A549 treated with GW870086 at 1 μM for 4 hours (cell line): Measurements from ENCODE around the gene CCL8. TPM values are rescaled to one million over a fixed set of nuclear protein-coding genes. Genes with fewer than 3 reads are reported as not detected.

ENCODE experiments used
- total RNA-seq: library from RNA; stranded (reverse); fragments of 200-300 nt; extraction: Qiagen RNA extraction; gene quantifications from 5 replicates; pipeline ENCODE4 v1.2.3, GENCODE V29; 2022; ENCODE audit warnings: low read depth

The CCL8 gene
- total RNA-seq, result 0.12 TPM in 1 of 5 replicates, not detected in the others

GRCh38 chr17:34319039-34319483 lies at the start of gene CCL8:
TSS of gene CCL8 (plus strand) at chr17:34319435. CDS start at chr17:34319502, 67 bp downstream.

GRCh38 chr17:34269969-34270368 lies 49.3 kb upstream of the CCL8 start, which contains the start of gene CCL7:
TSS of gene CCL7 (plus strand) at chr17:34270221. CDS start at chr17:34270291, 70 bp downstream.

DNA sequence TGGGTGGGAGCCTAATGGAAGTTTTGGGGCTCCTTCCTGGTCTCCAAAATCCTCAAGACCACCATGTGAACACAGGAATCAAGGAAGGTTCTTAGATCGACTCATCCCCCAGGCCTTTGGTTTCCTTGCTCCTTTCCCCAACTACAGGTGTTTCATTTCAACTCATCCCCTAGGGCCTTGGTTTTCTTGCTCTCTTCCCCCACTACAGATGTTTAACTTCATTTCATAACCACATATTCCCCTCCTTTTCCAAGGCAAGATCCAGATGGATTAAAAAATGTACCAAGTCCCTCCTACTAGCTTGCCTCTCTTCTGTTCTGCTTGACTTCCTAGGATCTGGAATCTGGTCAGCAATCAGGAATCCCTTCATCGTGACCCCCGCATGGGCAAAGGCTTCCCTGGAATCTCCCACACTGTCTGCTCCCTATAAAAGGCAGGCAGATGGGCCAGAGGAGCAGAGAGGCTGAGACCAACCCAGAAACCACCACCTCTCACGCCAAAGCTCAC lies 33.9 kb upstream of the CCL8 start, which contains the start of gene CCL11:
TSS of gene CCL11 (plus strand) at position 457 of the 507 bp plus-strand sequence. CDS start 67 bp downstream, outside the sequence.

GRCh38 chr17:34356194-34356593 lies 37.0 kb downstream of the CCL8 start, which contains the start of gene CCL13:
TSS of gene CCL13 (plus strand) at chr17:34356480. CDS start at chr17:34356527, 47 bp downstream.

DNA sequence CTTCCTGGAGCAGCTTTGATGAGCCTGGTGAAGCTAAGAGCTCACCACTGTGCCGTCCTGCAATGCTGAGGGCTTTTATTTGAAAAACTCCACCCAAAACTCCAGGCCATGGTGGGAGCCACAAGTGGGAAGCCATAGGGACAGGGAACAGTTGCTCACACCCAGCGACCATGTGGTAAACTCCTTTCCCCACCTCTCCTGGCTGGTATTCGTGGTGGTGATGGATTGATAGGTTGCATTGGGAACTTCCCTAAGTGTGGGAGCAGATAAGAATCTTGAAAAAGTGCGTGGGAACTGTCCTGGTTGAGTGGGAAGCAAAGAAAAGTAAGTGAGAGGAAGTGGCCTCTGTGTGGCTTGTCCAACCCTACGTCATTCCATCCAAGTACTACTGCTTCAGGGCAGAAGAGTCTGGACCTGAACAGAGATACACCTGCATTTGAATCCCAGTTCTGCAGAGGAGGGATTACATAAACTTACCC lies 44.0 kb downstream of the CCL8 start, which contains the start of gene CCL1:
TSS of gene CCL1 (minus strand) at position 51 of the 479 bp plus-strand sequence. CDS start 72 bp downstream, outside the sequence.

Other genes starting within 250 kb of the CCL8 start
- 13.2 to 18.2 TPM (median 16.2 TPM) in 5 replicates for gene CCL2, start 64.2 kb upstream of the CCL8 start, total RNA-seq
- gene CCL7, start 49.2 kb upstream of the CCL8 start, total RNA-seq, result 0.25 to 0.50 TPM (median 0.39 TPM) in 3 of 5 replicates, not detected in the others
- not detected in 5 replicates for gene CCL11, start 33.7 kb upstream of the CCL8 start, total RNA-seq
- not detected in 5 replicates for gene CCL13, start 37.0 kb downstream of the CCL8 start, total RNA-seq
- gene CCL1, start 43.8 kb downstream of the CCL8 start, total RNA-seq, result not detected in 5 replicates